ENCODE results near the gene ZNF653.

The ZNF653 gene

DNA sequence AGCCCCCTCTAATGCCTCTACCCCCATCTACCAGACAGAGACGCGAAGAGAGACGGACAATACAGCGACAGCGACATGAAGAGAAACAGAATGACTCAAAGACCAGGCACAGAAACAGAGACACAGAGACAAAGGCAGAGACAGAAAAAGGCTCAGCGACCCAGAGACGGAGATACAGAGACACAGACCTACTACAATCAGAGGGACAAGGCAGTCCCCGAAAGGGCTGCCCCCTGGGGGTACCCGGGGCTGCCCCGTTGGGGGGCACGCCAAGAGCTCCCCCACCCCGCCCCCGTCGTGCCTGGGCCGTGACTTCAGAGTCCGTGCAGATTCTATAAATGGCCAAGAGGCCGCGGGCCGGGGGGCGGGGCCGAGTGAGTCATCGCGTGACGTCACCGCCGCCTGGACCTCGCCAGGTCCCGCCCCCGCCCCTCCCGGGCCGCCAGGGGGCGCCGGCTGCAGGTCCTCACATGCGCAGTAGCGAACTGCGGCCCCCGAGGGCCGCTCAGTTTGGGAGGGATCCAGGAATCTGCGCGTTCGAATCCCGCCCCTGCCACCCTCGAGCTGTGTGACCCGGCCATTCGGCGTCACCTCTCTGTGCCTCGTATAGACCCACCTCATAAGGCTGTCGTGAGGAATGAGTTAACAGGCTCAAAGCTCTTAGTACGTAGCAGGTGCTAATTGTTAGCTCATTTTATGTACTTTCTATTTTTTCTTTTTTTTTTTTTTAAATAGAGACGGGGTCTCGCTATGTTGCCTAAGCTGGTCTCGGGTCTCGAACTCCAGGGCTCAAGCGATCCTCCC lies 30.4 kb upstream of the ZNF653 start:
- H3K4me3 ChIP-seq (ENCODE audit: low read depth, low read length), result peak overlapping the region; percentile 46
- peak; percentile 91 for DNase-seq (ENCODE audit: low read depth)
- peak; percentile 70 for TF ChIP-seq CTCF (conservative IDR thresholded peaks at IDR 0.05; ENCODE audit: low read depth, low read length)

- TF ChIP-seq CTCF (conservative IDR thresholded peaks at IDR 0.05; ENCODE audit: low read depth, low read length), result no peak
- H3K4me3 ChIP-seq (ENCODE audit: low read depth, low read length), result no peak overlapping the region
- DNase-seq (ENCODE audit: low read depth), result no peak
Measured at GRCh38 chr19:11534948-11535347, 29.3 kb upstream of the ZNF653 start.

- DNase-seq (ENCODE audit: low read depth), result no peak
- no peak for TF ChIP-seq CTCF (conservative IDR thresholded peaks at IDR 0.05; ENCODE audit: low read depth, low read length)
- no peak overlapping the region for H3K4me3 ChIP-seq (ENCODE audit: low read depth, low read length)
Measured at GRCh38 chr19:11534538-11534937, 28.9 kb upstream of the ZNF653 start.

DNA sequence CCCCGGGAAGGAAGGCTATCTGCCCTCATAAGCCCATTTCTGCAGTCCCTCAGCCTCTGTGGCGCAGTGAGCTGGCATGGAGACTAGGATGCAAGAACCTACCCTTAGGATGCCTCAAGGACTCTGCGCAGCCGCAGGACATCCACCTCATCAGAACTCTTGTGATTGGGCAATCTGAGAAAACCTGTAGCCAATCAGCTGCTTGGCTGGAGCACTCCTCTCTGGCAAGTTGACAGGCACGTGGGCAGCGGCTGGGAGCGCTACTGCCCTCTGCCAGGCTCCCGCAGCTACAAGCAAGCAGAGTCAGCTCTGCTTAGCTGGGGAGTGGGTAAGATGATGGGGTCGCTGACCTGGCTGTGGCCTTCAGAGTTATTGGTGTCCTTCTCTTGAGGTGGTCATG lies 24.8 kb upstream of the ZNF653 start:
- peak; percentile 56 for TF ChIP-seq CTCF (conservative IDR thresholded peaks at IDR 0.05; ENCODE audit: low read depth, low read length)
- no peak overlapping the region for H3K4me3 ChIP-seq (ENCODE audit: low read depth, low read length)
- DNase-seq (ENCODE audit: low read depth), result peak; percentile 93

DNA sequence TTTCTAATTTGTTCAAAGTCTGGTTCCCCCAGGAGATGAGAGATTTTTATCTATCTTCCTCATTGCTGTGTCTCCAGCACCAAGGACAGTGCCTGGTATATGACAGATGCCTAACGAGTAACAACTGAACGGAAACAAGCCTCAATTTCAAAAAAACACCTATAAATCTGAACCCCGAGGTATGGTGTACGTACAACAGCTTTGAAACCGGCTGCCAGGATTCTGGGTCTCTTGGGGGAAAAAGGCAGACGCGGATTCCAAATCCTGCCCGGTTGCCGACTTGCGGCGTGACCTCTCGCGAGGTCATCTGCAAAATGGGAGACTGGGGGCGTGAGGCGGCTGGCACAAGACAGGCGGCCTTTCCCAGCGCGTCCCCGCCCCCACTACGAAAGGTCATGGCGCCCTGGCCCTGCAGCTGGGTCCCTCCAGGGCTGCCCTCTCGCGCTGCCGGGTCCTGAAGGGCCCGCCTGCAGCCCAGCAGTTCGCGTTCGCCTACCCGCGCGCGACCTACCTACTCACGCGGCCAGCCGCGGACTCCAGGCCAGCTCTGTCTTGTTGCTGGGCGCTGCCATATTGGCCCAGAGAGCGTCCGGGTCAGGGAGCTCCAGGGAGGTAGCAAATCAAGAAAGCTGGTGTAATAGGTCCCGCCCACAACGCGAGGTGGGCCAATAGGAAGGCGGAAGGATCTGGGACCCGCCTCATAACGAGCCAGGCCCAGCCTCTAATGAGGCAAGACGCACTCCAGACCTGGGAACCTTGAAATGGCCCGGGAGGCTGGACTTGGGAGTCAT lies 23.1 kb upstream of the ZNF653 start, which contains the start of gene ECSIT:
Gene ECSIT (minus strand): TSS at position 584 of the 791 bp plus-strand sequence. CDS start 9,964 bp downstream, outside the sequence.
- TF ChIP-seq CTCF (conservative IDR thresholded peaks at IDR 0.05; ENCODE audit: low read depth, low read length), result no peak
- peak within 1 kb of the TSS; percentile 74 for H3K4me3 ChIP-seq (ENCODE audit: low read depth, low read length)
- DNase-seq (ENCODE audit: low read depth), result peak; percentile 99

- DNase-seq (ENCODE audit: low read depth), result no peak
- no peak for TF ChIP-seq CTCF (conservative IDR thresholded peaks at IDR 0.05; ENCODE audit: low read depth, low read length)
- no peak overlapping the region for H3K4me3 ChIP-seq (ENCODE audit: low read depth, low read length)
Measured at GRCh38 chr19:11519138-11519537, 13.5 kb upstream of the ZNF653 start.

Measured in choroid plexus epithelial cell (primary cell).